Skeletal muscle cell (primary cell): Measurements from ENCODE around the gene FGF22.
"Not testable (repeated sequence)": the region's sequence is repeated elsewhere in the genome, so short reads cannot be mapped to it uniquely, and the experiment has no call there.

ENCODE experiments used
- DNase-seq: peaks from one replicate; pipeline ENCODE4 v3.0.0-alpha.2; 2010; ENCODE audit warnings: low read depth
- H3K4me3 ChIP-seq: 2 replicates; pipeline ENCODE4 v1.5.1; 2011; ENCODE audit warnings: low read depth, mild to moderate bottlenecking, control low read depth, low read length, moderate library complexity

The FGF22 gene

GRCh38 chr19:639253-640160 lies at the start of gene FGF22:
FGF22 (plus strand) TSS chr19:639879; CDS start chr19:639926, 47 bp downstream.
- peak within 1 kb of the TSS; percentile 48 for H3K4me3 ChIP-seq
- peak; percentile 55 for DNase-seq

DNA sequence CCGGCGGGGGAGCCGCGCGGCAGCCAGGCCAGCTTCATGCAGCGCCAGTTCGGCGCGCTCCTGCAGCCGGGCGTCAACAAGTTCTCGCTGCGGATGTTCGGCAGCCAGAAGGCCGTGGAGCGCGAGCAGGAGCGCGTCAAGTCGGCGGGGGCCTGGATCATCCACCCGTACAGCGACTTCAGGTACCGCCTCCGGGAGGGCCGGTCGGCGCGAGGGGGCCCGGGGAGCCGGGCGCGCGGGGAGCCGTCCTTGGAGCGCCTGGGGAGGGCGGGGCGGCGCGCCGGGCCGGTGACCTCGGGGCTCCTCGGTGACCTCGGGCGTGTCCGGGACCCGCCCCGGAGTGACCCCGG lies 49.3 kb upstream of the FGF22 start:
- DNase-seq, result no peak
- peak overlapping the region; percentile 36 for H3K4me3 ChIP-seq

DNA sequence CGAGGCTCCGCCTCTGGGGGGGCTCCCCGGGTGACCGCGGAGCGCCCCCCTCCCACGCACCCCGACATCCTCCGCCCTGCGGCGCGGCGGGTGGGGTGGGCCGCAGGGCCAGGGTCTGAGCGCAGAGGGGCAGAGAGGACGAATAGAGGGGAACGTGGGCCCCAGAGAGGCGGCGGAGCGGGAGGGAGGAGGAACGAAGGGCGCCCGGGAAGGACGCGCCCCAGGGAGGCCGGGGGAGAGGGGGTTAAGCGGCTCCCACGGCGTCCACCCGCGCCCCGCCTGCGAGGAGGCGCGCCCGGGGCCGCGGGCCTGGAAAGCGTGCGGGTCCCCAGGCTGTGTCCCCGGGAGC lies 49.0 kb upstream of the FGF22 start:
- peak overlapping the region; percentile 36 for H3K4me3 ChIP-seq
- DNase-seq, result no peak

DNA sequence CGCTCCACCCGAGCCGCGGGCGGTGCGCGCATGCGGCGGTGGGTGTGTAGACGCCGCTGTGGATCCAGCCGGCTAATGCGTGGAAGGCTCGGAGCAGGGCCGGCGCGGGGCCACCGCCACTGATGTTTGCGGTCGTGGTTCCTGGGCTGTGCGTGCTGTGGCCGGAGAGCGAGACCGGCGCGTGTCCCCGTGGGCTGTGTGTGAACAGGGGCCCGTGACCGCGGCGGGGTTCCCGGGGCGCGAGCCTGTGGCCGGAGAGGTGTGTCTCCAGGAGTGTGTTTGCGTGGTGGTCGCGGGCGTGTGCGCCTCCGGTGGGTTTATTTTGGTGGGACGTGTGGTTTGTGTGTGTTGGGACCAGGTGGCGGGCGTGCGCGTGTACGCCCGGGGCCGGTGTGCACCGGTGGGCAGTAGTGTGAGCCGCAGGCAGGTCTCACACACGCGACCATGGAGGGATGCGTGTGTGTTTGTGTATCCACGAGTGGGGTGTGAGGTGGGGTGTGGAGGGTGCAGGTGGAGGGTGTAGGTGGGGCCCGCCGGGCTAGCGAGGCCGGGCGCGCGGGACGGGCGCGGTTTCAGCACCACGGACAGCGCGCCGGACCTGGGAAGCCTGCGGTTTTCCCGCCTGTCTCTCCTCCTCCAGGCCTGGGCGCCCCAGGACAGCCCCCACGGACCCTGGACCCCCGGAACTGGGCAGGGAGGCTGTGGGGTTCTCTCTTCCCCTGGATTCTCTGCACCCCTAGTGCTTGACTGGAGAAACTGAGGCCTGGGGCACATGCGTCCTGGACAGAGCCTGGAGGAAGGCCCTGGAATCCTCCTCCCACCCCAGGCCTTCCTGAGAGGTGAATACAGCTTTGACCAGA lies 48.4 kb upstream of the FGF22 start:
- no peak for DNase-seq
- peak overlapping the region; percentile 36 for H3K4me3 ChIP-seq

DNA sequence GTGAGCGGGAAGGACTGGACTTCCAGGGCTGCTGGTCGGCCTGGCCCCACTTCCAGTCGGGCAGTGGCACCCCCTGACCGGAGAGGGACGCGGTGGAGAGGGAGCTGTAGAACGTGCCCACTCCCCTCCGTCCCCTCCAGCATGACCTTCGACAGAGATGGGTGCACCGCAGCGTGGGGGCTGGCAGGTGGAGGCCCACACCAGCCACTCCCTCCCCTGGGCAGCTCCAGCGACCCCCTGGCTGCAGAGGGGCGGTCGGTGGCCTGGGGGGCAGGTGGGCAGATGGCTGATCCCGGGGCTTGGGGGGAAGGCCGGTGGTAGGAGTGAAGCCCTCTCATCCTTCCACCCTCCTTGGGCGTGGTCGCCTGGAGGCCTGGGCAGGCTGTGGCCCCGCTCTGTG lies 47.6 kb upstream of the FGF22 start:
- no peak for DNase-seq

DNA sequence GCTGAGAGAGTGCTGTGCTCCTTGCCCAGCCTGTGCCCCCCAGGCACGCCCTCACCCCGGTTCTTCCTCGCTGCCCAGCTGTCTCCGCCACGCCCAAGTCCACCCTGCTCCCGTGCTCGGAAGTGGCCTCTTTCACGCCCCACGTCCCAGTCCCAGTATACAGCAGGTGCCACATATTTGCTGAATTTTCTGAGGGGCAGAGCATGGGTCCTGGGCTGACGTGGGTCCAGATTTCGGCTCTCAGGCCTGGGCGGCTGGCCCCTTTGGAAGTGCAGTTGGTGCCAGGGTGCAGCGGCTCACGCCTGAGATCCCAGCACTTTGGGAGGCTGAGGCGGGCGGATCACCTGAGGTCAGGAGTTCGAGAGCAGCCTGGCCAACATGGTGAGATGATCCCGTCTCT lies 46.6 kb upstream of the FGF22 start:
- DNase-seq, result no peak
- H3K4me3 ChIP-seq, result no peak overlapping the region

More for the DNA sequence above, 47.6 kb upstream of the FGF22 start:
- H3K4me3 ChIP-seq, result no peak overlapping the region

- no peak overlapping the region for H3K4me3 ChIP-seq
- no peak for DNase-seq
Observed at GRCh38 chr19:593505-593904, 46.2 kb upstream of the FGF22 start.

DNA sequence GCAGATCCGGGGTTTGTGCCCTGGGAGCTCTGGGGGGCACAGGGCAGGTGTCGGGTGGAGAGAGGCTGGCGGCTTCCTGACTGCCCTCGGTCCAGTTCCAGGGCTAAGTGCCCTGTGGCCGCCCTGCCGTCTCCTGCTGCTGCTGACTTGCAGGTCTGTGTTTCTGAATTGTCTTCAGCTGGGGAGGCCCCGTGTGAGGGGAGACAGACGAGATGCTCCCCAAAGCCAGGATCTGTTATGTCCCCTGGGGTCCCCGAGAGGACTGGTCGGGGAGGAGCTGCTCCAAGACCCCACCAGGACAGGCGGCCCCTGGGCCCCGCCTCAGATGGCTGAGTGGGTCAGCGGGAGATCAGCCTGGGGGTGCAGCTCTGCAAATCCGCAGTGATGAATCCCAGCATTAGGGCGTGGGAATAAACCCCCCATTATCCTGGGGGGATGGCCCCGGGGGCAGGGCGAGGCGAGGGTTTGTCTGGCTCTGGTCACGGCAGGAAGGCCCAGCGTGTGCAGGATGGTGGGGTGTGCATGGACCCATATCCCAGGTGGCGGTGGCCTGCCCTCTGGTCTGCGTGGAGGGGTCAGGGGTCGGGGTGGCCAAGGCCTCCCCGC lies 45.3 kb upstream of the FGF22 start:
- no peak for DNase-seq
- H3K4me3 ChIP-seq, result no peak overlapping the region

DNA sequence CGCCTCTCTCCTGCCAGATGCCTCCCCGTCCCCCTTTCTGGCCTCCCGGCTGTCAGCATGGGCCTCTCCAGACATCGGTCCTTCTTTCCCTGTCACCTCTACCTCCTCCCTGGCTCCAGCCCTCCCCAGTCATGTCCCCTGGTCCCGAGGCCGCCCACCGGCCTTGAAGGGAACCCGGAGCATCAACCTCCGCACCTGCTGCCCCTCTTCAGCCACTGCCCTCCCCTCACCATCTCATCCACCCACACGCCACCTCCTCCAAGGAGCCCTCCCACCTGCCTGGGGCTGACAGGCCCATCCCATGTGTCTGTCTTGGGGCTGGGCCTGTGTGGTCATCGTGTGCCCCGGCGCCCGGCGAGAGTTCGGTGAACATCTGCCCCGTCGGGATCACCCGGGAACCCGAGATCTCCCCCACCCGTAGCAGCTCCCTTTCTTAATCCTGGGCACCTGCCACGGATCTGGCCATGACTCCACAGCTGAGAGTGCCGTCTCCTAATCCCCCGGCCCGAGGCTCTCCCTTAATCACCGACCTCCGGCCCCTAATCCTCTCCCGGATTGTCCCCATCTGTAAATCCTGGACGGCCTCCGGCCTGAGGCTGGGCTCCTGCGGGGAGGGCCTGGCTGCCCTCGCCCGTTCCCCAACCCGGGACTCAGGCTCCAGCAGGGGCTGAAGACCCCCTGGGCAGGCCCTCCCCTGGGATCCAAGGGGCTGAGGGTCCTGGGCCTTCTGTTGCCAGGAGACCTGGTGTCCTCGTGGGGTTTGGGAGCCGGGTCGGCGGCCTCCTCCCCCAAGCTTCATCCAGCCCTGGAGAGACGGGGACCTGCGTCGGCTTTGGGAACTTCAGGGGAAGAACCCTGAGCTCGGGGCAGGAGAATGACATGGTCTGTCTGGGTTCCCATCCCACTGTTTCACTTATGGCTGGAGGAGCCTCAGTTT lies 44.1 kb upstream of the FGF22 start:
- no peak overlapping the region for H3K4me3 ChIP-seq
- DNase-seq, result no peak

GRCh38 chr19:596263-596655 lies 43.4 kb upstream of the FGF22 start:
- DNase-seq, result no peak
- H3K4me3 ChIP-seq, result no peak overlapping the region

GRCh38 chr19:597406-598315 lies 42.0 kb upstream of the FGF22 start:
- DNase-seq, result no peak
- H3K4me3 ChIP-seq, result no peak overlapping the region

GRCh38 chr19:601310-601709 lies 38.4 kb upstream of the FGF22 start:
- no peak for DNase-seq
- no peak overlapping the region for H3K4me3 ChIP-seq

DNA sequence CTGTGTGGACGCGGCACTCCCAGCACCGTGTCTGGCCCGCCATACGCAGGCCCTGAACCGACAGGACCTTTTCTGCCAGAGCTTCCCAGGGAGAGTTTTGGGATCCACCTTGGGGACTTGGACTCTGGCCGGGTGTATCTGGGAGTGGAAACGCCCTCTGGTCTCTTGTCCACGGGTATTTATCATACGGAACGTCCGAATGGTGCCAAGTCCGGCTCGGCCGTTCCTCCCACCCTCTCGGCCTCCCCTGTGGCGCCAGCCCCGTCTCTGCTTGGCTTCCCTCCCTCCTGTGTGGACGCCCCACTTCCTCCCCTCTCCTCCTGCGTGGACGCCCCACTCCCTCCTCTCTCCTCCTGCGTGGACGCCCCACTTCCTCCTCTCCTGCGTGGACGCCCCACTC lies 37.9 kb upstream of the FGF22 start:
- H3K4me3 ChIP-seq, result no peak overlapping the region
- no peak for DNase-seq

- H3K4me3 ChIP-seq, result no peak overlapping the region
- no peak for DNase-seq
Observed at GRCh38 chr19:602391-603301, 37.0 kb upstream of the FGF22 start.

DNA sequence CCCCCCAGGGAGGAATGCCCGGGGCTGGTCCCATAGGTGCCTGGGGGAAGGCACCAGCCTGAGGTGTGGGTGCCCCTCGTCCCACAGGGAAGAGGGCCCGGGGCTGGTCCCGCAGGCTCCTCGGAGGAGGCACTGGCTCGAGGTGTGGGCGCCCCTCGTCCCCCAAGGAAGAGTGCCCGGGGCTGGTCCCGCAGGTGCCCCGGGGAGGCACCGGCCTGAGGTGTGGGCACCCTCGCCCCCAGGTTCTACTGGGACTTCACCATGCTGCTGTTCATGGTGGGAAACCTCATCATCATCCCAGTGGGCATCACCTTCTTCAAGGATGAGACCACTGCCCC lies 36.4 kb upstream of the FGF22 start:
- not testable (repeated sequence) for H3K4me3 ChIP-seq

DNA sequence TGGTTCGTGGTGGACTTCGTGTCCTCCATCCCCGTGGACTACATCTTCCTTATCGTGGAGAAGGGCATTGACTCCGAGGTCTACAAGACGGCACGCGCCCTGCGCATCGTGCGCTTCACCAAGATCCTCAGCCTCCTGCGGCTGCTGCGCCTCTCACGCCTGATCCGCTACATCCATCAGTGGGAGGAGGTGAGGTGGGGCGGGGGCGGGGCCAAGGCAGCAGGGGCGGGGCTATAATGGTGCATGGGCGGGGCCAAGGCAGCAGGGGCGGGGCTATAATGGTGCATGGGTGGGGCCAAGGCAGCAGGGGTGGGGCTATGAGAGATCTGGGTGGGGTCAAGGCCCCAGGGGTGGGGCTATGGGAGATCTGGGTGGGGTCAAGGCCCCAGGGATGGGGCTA lies 35.9 kb upstream of the FGF22 start:
- H3K4me3 ChIP-seq, DNase-seq: not testable (repeated sequence)

More for the DNA sequence above, 36.4 kb upstream of the FGF22 start:
- not testable (repeated sequence) for DNase-seq

DNA sequence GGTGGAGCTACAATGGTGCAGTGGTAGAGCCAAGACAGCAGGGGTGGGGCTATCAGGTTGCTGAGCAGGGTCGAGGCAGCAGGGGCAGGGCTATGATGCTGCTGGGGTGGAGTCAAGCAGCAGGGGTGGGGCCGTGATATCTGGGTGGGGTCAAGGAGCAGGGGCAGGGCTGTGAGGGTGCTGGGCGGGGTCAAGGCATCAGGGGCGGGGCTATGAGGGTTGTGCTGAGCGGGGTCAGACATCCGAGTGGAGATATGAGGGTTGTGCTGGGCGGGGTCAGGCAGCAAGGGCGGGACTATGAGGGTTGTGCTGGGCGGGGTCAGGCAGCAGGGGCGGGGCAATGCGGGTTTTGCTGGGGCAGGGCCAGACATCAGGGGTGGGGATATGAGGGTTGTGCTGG lies 35.3 kb upstream of the FGF22 start:
- H3K4me3 ChIP-seq, result no peak overlapping the region
- no peak for DNase-seq
